GM21526 (cell line): Measurements from ENCODE around the gene DDX51.

Experiments
- ATAC-seq: cut with Tn5 transposase; IDR thresholded peaks from one replicate; pipeline ENCODE4 v1.9.1; 2021; ENCODE audit warnings: moderate library complexity; ENCODE audit not compliant: unreplicated experiment, low FRiP score

Gene DDX51

DNA sequence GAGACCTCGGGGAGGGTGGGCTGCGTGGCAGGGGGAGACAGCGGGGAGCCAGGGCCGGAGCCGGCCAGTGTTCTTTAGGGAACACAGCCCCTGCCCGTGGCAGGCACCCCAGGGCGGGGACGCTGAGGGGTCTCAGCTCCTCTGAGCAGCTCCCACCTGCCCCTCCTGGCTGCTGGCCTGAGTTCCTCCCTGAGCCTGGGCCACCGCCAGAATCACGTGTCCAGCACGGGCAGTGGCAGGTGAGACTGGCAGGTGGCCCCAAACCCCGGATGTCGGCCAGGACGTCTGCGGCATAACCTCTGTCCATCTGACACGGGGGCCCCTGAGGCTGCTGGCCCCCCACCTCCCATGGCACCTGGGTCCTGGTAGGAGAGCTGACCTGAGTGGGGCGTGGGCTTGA, 25.3 kb upstream of the DDX51 start:
- ATAC-seq, result no peak

DNA sequence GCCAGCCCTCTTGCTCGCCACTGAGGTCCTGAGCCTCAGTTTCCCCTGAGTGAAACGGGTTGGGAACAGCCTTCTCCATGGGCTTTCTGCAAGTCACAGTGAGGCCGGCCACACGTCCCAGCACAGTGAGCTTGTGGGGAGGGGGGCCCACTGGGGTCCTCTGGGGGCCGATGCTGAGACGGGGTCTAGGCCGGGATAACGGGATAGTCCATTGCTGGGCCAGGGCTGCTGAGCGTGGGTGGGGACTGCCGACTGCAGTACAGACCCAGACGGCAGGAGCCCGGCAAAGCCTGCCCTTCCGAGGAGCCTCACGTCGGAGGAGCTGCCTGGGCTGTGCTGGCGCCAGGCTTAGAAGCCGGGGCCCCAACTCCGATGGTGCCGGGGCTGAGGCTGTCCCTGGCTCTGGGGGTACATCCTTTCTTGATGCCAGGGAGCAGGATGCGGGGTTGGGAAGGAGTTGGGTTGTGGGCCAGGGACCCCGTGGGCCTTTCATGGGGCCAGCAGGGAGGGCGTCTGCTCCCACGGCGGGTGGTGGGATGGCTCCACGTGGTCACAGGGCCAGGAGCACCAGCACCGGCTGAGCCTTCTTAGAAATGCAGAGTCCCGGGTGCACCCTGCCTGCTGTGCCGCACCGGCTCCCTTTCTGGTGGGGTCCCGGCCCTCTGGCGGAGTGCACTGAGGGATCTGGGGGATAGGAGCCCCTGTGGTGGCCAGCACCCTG, 24.4 kb upstream of the DDX51 start:
- ATAC-seq, result no peak

DNA sequence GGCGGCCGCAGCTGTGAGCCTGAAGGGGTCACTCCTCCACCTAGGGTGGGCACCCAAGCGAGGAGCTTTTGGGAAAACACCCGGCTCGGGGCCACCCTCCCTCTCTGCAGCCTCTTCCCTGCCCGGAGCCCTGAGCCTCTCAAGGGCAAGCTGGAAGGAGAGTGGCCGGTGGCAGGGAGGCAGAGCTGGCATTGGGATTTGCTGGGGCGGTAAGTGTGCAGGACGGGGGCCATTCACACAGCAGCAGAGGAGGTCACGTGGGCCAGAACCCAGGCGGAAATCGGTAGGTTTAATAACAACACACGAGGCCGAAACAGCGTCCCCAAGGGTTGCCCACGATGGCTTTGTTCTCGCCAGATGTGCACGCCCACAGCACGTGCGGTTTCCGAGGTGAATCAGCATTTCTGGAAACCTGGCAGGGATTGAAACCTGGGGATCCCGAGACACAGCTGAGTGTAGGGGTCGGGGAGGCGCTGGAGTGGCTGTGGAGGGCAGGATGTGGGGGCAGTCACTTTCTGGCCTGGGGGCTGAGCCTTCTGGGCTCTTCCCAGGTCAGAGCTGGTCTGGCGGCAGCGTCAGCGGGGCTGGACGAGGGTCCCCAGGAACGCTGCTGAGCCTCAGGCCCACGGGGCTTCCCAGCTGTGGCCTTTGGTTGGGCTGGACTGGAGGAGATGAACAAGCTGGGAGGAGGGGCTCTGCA, 23.6 kb upstream of the DDX51 start:
- ATAC-seq, result no peak

DNA sequence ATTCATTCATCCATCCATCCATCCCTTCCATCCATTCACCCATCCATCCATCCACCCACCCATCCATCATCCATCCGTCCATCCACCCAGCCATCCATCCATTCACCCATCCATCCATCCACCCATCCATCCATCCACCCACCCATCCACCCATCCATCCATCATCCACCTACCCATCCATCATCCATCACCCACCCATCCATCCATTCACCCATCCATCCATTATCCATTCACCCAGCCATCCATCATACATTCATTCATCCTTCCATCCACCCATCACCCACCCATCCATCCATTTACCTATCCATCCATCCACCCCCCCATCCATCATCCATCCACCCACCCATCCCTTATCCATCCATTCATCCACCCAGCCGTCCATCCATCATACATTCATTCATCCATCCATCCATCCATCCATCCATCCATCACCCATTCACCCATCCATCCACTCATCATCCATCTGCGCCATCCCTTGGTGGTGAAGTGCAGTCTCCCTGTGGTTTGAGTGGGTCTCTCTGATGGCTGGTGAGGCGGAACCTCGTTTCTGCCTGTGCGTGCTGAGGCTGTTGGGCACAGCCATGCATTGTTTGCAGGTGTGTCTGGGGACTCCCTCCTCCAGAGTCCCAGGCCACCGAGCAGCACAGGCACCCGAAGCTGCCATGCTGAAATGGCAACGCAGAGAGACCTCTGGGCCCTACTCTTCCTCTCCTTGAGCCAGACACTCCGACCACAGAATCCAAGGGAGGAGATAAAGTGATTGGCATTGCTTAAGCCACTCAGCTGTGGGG, 22.9 kb upstream of the DDX51 start:
- no peak for ATAC-seq

DNA sequence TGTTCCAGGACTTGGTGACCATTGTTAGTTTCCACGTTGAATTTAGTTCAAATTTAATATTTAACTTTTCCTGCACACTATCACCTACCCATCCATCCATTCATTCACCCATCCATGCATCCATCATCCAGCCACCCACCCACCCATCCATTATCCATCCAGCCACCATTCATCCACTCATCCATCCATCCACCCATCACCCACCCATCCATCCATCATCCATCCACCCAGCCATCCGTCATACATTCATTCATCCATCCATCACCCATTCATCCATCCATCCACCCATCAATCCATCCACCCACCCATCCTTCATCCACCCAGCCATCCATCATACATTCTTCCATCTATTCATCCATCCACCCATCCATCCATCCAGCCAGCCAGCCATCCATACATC, 22.0 kb upstream of the DDX51 start:
- ATAC-seq, result no peak

DNA sequence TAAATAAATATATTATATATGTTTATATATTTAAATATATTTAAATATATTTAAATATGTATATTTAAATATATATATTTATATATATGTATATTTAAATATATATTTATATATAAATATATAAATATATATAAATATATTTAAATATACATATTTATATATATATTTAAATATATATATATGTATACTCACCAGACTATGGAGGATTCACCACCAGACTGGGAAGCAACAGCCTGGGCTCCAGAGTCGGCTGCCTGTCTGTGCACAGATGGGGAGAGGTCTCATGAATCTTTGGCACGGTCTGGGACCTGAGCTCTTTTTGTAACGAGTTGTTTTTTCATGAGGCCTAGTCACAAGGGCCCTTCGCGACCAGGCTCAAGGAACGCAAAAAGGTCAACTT, 21.5 kb upstream of the DDX51 start:
- no peak for ATAC-seq

DNA sequence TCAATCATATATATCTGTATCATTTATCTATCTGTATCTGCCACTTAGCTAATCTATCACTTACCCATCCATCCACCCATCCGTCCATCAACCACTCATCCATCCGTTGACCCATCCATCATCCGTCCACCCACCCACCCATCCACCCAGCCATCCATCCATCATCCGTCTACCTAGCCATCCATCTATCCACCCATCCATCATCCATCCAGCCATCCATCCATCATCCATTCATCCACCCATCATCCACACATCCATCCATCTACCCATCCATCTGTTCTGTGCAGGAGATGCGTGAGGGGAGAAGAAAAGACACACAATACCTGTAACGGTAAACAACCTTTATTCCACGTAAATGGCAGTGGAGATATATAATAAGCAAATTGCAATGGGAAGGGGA, 20.3 kb upstream of the DDX51 start:
- ATAC-seq, result no peak

DNA sequence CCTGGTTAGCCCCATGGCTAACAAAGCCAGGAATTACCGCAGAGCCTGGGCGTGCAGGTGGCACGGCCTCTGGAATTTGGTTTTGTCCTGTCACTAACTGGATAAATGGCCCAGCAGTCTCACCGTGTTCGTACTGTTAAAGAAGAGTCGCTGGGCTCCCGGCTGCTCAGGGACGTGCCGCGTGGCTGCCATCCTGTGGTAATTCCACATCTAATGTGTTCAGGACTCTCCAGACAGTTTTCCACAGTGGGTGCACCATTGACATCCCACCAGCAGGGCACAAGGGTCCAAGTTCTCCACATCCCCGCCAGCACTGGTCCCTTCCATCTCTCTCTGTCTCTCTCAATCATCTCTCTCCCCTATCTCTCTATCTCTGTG, 19.8 kb upstream of the DDX51 start:
- no peak for ATAC-seq

DNA sequence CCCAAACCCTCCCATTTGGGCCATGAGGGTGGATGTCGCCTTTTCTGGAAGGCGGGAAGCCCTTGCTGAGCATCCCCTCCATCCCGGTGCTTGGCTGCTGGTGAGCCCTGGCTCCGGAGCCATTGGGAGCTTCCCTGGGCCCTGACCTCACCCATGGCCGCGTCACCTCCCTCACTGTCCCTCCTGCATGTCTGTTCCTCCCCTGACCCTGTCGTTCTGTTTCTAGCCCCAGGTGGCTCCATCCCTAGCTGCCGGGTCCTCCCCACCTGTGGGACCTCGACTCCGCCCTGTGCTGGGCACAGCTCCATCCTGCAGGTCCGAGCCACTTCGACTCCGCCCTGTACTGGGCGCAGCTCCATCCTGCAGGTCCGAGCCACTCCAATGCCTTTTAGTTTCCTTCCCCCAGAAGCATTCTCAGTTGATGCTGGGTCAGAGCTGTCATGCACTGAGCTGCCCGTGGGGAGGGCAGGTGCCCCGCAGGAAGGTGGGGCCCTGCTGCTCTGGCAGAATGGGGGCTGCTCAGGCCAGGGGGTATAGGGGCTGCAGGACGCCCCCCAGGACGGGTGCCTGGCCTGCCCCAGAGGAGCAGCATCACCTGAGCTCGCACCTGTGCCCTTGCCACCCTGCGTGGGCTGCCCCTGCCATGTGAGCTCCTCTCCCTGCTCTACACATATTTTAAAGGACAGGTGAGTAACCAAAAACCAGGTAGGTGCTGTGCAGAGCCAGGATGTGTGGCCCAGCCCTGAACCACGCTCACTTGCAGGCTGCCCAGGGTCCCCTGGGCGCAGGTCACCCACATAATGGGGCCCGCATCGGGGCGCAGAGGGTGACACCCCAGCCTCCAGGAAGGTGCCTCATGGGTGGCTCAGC, 19.2 kb upstream of the DDX51 start:
- ATAC-seq, result no peak

DNA sequence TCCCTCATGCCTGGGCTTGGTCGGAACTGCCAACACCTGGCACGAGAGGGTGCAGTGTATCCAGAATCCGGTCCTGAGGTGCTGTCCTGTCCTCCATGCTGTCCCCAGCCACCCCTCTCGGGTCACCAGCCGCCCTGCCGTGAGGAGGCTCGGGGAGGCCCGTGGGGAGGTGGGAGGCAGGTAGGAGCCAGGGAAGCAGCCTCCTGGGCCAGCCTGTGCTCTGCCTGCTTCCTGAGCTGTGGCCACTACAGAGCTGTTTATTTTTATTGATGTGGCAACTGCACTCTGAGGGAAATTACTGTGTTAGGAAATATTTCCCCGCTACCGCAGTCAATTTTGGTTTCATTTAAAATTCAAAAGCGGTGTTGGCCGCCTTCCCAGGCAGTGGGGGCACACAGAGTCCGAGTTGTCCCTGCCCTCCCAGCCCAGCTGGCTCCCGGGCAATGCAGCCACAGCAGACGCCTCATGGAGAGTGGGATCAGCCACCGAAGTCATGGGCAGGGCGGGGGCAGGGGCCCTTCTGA, 18.5 kb upstream of the DDX51 start:
- no peak for ATAC-seq

DNA sequence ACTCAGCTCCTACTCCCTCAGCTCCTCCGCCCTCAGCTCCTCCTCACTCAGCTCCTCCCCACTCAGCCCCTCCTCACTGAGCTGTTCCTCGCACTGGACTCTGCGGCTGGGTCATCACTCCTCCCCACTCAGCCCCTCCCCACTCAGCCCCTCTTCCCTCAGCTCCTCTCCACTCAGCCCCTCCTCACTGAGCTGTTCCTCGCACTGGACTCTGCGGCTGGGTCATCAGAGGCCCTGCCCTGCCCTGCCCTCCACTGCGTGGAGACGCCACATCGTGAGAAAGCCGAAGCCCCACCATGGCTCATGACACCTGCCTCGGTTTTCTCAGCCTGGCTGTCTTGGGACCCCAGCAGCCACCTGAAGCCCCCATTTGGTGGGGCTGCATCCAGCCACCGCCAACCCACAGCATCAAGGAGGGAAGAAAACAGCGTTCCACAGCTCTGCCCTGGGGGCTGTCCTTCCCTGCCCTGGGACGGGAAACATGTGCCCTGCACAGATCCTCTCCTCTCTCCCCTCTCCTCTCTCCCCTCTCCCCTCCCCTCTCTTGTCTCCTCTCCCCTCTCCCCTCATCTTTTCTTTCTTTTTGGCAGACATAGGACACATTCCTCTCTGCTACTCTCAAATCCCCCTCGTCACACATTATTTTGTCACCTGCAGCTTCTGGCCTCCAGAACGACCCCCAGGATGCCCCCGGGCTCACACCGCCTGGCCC, 17.8 kb upstream of the DDX51 start:
- no peak for ATAC-seq

DNA sequence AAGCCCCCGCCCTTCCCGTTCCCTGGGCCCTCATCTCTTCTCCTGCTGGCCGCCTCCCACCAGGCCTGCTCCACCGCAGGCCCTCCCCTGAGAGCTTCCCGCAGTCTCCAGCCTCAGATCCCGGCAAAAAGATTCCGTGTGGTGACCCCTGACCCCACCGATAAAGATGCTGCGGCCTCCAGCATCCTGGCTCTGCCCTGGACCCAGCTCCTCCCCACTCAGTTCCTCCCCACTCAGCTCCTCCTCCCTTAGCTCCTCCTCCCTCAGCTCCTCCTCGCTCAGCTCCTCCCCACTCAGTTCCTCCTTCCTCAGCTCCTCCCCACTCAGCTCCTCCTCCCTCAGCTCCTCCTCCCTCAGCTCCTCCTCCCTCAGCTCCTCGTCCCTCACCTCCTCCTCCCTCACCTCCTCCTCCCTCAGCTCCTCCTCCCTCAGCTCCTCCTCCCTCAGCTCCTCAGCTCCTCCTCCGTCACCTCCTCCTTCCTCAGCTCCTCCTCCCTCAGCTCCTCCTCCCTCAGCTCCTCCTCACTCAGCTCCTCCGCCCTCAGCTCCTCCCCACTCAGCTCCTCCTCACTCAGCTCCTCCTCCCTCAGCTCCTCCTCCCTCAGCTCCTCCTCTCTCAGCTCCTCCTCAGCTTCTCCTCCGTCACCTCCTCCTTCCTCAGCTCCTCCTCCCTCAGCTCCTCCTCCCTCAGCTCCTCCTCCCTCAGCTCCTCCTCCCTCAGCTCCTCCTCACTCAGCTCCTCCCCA, 17.1 kb upstream of the DDX51 start:
- no peak for ATAC-seq

DNA sequence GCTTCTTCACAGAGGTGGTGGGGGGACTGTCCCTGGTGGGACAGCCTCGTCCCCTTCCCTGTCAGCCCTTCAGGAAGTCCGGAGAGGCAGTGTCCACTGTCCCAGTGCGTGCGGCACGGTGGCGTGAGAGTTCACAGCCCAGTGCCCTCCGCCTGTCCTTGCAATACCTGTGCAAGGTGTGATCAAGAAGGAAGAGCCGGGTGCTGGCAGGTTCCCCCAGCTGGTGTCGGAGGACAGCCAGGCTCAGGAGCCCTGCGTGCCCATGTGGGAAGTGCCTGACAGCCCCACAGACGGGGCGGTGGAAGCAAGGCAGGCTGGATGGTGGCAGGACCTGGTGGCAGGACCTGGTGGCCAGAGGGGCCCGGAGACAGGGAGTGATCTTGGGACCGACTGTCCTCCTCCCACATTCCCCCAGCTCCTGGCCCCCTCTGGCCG, 16.5 kb upstream of the DDX51 start:
- ATAC-seq, result no peak

DNA sequence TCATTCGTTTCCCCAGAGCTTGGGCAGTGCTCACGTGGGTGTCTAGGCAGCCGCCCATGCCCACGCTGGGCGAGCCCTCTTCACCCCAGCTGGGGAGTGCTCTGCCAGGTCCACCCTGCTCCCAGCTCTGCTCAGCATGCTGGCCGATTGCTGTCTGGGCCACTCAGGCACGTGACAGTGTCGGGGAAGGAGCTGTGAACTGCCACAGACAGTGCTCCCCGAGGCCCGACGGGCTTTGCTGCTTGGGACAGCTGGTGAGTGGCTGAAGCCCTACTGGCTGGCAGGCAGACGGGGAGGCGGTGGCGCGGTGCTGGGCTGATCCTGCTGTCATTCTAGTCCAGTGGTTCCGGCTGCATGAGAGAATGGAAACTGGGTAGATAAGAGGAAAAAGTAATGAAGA, 15.9 kb upstream of the DDX51 start:
- no peak for ATAC-seq

DNA sequence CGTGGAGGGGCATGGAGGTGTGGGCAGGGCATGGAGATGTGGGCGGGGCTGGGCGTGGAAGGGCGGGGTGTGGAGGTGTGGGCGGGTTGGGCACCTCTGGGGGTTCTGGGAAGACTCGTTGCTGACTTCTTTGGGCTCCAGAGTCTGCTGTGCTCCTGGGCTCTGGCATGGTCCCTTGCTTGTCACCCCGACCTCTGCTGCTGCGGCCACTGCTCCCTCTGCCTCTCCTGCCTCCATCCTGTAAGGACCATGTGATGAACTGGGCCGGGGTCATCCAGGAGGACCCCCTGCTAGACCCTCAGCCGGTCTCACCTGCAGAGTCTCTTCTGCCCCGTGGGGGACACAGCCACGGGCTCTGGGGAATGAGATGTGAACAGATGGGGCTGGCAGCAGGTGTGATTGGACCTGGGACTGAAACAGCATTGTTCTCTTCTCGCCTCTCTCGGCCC, 15.5 kb upstream of the DDX51 start:
- ATAC-seq, result no peak

DNA sequence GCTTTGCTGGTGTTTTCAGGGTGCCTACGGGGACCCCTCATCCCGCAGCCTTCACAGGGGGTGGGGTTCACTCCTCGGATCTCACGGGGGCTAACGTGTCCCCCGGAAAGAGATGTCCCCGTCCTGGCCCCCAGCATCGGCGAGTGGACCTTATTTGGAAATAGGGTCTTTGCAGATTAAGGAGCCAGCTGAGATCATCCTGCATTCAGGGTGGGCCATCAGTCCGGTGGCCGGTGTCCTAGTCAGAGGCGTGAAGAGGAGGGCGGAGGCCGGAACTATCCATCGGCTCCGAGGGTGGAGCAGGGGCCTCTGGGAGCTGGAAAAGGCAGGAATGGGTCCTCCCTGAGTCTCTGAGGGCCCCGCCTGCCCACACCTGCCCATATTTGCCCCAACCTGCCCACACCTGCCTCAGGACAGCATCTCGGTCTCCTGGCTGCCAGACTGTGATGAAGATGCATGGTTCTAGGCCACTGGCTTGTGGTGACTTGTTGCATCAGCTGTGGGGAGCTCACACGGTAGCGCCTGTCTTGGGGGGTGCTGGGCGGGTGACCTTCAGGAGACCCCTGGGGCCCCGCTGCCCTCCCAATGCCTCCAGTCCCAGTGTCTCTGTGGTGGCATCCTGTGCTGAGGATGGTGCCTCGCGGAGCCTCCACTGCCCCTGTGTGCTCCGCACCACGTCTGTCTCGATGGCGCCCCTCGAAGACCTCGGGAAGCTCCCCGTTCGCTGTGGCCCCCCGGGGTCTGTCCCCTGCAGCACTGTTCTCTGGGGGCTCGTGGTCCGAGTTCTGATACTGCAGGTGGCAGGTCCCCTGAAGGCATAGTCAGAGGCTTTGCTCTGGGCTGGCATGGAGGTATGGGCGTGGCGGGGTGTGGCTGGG, 14.8 kb upstream of the DDX51 start:
- ATAC-seq, result no peak

DNA sequence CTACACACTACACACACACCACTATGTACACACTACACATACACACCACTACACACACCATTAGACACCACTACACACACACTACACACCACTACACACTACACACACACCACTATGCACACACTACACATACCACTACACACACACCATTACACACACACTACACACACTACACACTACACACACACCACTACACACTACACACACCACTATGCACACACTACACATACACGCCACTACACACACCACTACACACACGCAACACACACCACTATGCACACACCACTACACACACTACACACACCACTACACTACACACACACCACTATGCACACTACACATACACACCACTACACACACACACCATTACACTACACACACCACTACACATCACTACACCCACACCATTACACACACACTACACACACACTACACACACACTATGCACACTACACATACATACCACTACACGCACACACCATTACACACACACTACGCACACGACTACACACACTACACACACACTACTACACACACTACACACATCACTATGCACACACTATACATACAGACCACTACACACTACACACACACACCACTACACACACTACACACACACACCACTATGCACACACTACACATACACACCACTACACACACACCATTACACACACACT, 13.8 kb upstream of the DDX51 start:
- ATAC-seq, result no peak
